GM21717 (cell line): Measurements from ENCODE around the gene PRKCA.

ENCODE experiments used
- ATAC-seq: cut with Tn5 transposase; IDR thresholded peaks from one replicate; pipeline ENCODE4 v1.9.1; 2021; ENCODE audit warnings: mild to moderate bottlenecking, moderate library complexity; ENCODE audit not compliant: unreplicated experiment

PRKCA gene

GRCh38 chr17:66638707-66639479 is 336.5 kb downstream of the PRKCA start:
- no peak for ATAC-seq

- ATAC-seq, result no peak
Measured at GRCh38 chr17:66643815-66644710, 341.6 kb downstream of the PRKCA start.

DNA sequence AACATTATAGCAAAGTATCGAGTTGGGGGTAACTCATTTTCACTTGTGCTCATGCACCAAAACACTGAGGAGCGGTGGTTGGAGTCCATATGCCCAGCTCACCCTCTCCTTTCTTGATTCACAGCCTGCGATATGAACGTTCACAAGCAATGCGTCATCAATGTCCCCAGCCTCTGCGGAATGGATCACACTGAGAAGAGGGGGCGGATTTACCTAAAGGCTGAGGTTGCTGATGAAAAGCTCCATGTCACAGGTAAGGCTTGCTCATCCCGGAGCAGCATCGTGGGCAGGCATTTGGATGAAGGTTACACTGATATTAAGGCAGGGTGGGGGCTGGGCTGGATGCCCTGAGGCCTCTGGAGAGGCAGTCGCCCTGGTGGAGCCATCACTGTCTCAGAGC is 342.8 kb downstream of the PRKCA start:
- no peak for ATAC-seq

DNA sequence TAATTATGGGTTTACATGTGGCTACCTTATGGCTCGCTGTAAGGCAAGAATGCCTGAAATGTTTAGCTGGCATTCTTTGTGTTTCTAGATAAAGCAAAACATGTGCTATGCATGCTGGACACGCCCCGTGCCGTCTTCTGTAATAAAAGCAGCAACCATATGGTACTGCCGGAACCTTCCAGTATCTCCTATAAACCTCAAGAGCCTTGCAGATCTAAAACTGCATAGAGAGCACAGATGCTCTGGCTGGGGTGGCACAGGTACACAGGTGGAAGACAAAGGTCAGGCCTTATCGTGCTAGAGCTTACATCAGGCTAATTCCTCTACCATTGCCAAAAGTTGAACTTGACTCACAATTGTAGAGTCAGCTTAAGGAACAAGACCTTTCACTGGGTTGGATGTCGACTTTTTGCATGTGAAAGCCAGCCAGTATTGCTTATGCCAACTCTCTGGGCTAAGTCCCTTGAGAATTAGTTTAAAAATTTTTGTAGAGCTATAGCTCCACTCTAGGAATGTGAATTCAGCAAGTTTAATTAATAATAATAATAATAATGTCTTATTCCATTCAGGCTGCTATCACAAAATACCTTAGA is 345.1 kb downstream of the PRKCA start:
- ATAC-seq, result no peak

GRCh38 chr17:66649818-66650543 is 347.6 kb downstream of the PRKCA start:
- ATAC-seq, result no peak

- ATAC-seq, result no peak
Measured at GRCh38 chr17:66650544-66650877, 348.1 kb downstream of the PRKCA start.

- ATAC-seq, result no peak
Measured at GRCh38 chr17:66652840-66653507, 350.6 kb downstream of the PRKCA start.

DNA sequence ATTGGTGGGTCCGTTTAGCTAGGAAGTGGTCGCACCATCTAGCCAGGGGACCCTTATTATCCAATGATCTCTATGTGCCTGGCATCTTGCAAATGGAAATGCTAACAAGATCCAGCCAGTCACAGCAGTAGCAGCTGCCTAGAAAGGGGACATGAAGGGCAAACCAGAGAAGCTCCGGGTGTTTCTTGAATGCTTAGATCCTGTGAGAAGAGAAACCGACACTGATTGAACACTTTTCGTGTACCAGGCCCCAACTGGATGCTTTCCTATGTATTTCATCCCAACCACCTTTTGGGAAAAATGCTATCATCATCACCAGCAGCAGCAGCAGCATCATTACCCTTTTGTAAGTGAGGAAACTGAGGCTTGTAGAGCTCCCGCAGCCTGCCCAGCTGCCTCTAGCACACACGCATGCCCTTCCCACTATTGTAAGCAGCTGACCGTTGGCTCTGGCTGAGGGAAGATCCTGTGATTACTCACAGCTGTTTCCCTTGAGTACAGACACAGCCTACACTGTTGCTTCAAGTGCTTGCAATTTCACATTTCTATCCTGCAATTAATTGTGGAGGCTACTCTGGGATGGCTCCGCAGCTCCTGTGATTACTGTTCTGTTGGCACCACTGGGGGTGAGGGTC is 351.8 kb downstream of the PRKCA start:
- no peak for ATAC-seq

DNA sequence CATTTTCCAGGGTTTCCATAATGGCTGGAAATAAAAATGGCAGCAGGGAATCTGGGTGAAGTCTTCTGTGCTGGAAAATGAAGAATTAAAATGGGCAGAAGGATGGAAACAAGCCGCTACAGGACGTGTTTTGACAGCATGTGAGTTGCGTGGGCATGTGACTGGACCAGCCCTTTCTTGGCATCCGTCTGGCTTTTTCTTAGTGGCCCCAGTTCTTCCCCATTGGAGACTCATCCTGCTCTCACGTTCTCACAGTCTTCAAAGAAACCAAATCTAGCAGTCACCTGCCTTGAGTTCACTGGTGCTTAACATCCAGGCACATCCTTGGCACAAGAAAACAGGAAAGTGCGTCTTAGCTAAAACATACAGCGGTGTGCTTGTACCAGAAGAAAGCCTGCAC is 352.4 kb downstream of the PRKCA start:
- no peak for ATAC-seq

GRCh38 chr17:66655461-66655860 is 353.0 kb downstream of the PRKCA start:
- ATAC-seq, result no peak

DNA sequence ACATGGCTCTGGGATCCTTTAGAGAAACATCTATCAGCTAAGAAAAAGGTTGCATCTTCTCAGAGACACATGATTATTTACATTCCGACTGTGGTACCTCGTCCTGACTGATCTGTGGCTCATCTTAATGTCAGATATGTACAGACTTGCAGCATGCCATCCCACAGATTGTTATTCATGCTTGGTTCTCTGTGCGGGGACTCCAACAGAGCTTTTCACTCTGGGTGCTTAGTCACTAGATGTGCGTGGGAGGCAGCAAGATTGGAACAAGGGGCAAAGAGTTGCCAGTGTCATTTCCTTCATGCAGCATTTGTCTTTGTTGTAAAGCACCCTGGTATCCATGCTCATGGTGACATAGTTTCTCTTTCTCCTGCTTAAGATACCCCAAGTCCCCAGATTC is 353.4 kb downstream of the PRKCA start:
- ATAC-seq, result no peak

DNA sequence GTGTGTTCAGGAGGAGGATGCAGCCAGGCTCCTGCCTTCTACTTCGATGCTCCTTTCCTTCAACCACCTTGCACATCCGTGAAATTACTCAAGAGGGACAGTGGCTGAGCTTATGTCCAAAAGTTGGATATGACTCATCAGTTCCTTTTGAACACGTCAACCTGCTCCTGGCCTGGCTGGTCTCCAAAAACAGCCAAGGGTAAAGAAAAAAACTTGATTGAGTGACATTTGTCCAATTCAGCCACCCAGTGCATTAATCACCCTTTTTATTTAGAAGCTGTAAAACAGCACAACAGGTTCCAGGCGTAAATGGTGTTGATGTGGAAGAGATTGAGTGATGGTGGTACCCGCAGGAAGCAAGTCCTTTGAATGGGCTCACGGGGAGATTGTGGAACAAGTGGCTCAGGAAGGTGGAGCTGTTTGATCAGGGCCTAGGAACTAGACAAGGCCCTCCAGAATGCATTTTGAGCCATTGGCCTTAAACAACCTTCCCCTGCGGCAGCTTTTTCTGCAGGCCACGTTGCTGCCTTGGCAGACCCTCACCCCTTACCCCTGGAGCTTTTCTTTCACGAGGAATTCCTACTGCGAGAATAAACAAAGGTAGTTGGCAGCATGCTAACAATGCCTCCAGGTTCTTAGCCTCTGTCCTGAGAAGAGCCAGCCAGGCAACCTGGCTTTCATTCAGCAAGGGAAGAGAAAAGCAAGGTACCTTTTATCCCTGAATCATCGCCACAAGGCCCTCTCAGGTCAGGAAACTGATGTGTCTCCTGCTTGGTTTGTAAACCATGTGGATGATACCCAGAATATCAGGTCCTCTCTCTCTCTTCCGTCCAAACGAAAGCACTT is 359.2 kb downstream of the PRKCA start:
- no peak for ATAC-seq

DNA sequence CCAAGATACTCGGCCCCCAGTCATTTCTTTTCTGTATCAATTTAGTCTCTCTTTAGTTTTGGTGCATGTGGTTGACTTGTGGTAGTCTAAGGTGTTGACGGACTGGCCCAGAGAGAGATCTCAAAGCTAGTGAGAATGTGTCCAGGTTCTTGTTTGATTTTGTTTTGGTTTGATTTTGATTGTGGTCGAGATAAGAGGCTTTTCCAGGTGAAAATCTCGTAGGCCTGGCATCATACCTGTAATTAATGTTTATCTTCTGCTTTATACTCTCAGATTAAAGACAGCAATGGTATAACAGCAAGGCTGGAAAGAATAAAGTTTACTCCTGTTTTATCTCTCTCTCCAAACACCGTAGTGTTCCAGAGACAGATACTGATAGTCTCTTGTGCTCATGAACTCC is 360.1 kb downstream of the PRKCA start:
- ATAC-seq, result no peak

DNA sequence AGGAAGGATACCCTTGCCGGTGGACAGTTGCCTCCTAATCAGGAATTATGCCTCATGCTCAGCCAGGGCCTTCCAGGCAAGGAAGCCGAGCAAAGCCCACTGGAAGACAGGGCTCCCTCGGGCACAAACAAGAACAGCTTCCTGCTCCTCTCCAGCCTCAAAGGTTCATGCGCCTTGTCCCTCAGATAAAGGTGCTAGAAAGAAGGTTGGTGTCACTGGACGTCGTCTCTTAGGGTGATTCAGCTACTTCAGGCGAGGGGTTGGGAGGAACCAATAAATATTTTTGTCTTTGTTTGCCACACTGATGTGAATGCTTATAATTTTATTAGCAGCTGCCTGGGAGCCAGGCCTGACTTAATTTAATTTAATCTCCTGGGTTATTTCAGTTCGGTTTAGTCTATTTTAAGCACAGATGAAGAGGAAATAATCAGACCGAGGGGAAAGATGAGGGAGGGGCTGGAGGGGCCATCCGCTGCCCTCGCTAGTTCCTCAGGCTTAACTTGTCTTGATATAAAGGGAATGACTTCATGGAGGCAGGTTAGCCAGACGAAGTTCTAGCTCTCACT is 360.7 kb downstream of the PRKCA start:
- no peak for ATAC-seq

- ATAC-seq, result no peak
Measured at GRCh38 chr17:66664336-66664735, 361.9 kb downstream of the PRKCA start.

DNA sequence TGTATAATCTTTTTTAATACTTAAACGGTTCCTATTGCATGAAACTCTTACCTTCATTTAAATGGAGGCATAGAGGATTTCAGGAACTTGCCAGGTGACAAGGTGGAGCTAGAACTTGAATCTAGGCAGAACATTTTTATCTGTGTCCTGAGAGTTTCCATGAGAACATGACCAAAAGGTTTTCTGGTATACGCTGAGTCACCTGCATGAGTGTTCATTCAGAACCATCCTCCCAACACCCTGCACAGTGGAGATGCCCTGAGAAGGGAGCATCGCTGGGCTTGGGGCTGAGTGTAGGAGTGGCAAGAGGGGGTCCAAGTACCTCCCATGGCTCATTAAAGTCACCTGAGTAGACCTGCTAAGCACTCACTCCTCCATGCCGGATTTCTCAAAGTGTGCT is 362.8 kb downstream of the PRKCA start:
- no peak for ATAC-seq

GRCh38 chr17:66667090-66667489 is 364.7 kb downstream of the PRKCA start:
- no peak for ATAC-seq

- no peak for ATAC-seq
Measured at GRCh38 chr17:66667491-66668030, 365.1 kb downstream of the PRKCA start.

GRCh38 chr17:66670206-66670605 is 367.8 kb downstream of the PRKCA start:
- ATAC-seq, result no peak
